Esophagus (tissue), 2 donors: Measurements from ENCODE around the gene GNAI1. TPM values are rescaled to one million over a fixed set of nuclear protein-coding genes. Genes with fewer than 3 reads are reported as not detected.

Experiments
- H3K27ac ChIP-seq, 2 donors: one replicate each; pipeline ENCODE4 v1.5.1; 2013; ENCODE audit warnings: low read depth in 2 of 2, mild to moderate bottlenecking in 2 of 2, inconsistent platforms in 1 of 2, low read length in 1 of 2, moderate library complexity in 1 of 2
- H3K27me3 ChIP-seq, 2 donors: one replicate each; pipeline ENCODE4 v1.6.1; 2013; ENCODE audit warnings: low read length in 2 of 2, control low read depth in 1 of 2, mild to moderate bottlenecking in 1 of 2; ENCODE audit not compliant: insufficient read depth in 2 of 2, control insufficient read depth in 1 of 2
- H3K36me3 ChIP-seq, 2 donors: one replicate each; pipeline ENCODE4 v1.6.1; 2013; ENCODE audit warnings: low read length in 1 of 2; ENCODE audit not compliant: control insufficient read depth in 2 of 2, insufficient read depth in 2 of 2
- H3K4me1 ChIP-seq, 2 donors: one replicate each; pipeline ENCODE4 v1.6.1; 2013; ENCODE audit warnings: low read length in 1 of 2; ENCODE audit not compliant: control insufficient read depth in 2 of 2, insufficient read depth in 2 of 2
- H3K4me3 ChIP-seq, 2 donors: one replicate each; pipeline ENCODE4 v1.5.1; 2013; ENCODE audit warnings: low read length in 2 of 2, mild to moderate bottlenecking in 2 of 2, low read depth in 1 of 2, moderate library complexity in 1 of 2
- H3K9me3 ChIP-seq, 2 donors: one replicate each; pipeline ENCODE4 v1.6.1; 2013; ENCODE audit warnings: mild to moderate bottlenecking in 2 of 2, low read depth in 1 of 2, low read length in 1 of 2, moderate library complexity in 1 of 2; ENCODE audit not compliant: control insufficient read depth in 2 of 2, insufficient read depth in 1 of 2
- WGBS, 2 donors: extraction: QIAGEN DNeasy Blood & Tissue Kit; methylation state at CpG; one replicate each; pipeline ENCODE4 v1.1.7; 2013; 5-methylcytosine and 5-hydroxymethylcytosine counted together
- polyA plus RNA-seq, 2 donors: library from polyadenylated mRNA; stranded (reverse); fragments of 200-250 nt; gene quantifications; one replicate each; pipeline ENCODE4 v1.2.3, GENCODE V29; 2013
- donor health status: healthy with polysubstance abuse.
- donor health status: Bipolar disorder and iron deficiency.

GNAI1 gene
- polyA plus RNA-seq, 2 donors = 6.2 to 18.8 TPM

- H3K27me3 ChIP-seq = no peaks in the 10 kb centered on the region
- no peak overlapping the region for H3K27ac ChIP-seq
- H3K9me3 ChIP-seq = no peaks in the 10 kb centered on the region
- H3K4me3 ChIP-seq = no peak overlapping the region
- H3K36me3 ChIP-seq = no peaks in the 10 kb centered on the region
- 72 to 78% methylated on average over 2 of the region's 2 CpGs for WGBS, 2 donors
- no peaks in the 10 kb centered on the region for H3K4me1 ChIP-seq
These were observed 2.8 kb upstream of the GNAI1 start for GRCh38 chr7:80131675-80132435.

GRCh38 chr7:80132594-80132993 is 2.0 kb upstream of the GNAI1 start:
- H3K9me3 ChIP-seq = no peaks in the 10 kb centered on the region
- H3K36me3 ChIP-seq = no peaks in the 10 kb centered on the region

GRCh38 chr7:80133361-80134114 is 1.1 kb upstream of the GNAI1 start:
- Histone ChIP-seq H3K27ac (peak overlapping the region; percentile 85 to 97), H3K9me3 (no peaks in the 10 kb centered on the region), H3K27me3 (no peaks in the 10 kb centered on the region), H3K4me3 (peak overlapping the region in 1 of 2 donors; percentile 59), H3K4me1 (no peaks in the 10 kb centered on the region), H3K36me3 (no peaks in the 10 kb centered on the region)
- WGBS, 2 donors = 45 to 46% methylated on average over 8 of the region's 8 CpGs

More at GRCh38 chr7:80132594-80132993, 2.0 kb upstream of the GNAI1 start:
- H3K27ac ChIP-seq = no peak overlapping the region
- WGBS, 2 donors = 68 to 75% methylated on average over 3 of the region's 3 CpGs
- no peak overlapping the region for H3K4me3 ChIP-seq
- H3K27me3 ChIP-seq = no peaks in the 10 kb centered on the region
- no peaks in the 10 kb centered on the region for H3K4me1 ChIP-seq

GRCh38 chr7:80134115-80134535 is 506 bp upstream of the GNAI1 start:
- H3K9me3 ChIP-seq = no peaks in the 10 kb centered on the region
- WGBS, 2 donors = 7% methylated on average over 12 of the region's 12 CpGs
- no peaks in the 10 kb centered on the region for H3K27me3 ChIP-seq
- H3K27ac ChIP-seq = peak overlapping the region; percentile 85 to 97
- peak overlapping the region; percentile 59 to 89 for H3K4me3 ChIP-seq
- no peaks in the 10 kb centered on the region for H3K36me3 ChIP-seq
- no peaks in the 10 kb centered on the region for H3K4me1 ChIP-seq

GRCh38 chr7:80135309-80136104 is 876 bp downstream of the GNAI1 start:
- whole genome bisulfite sequencing, 2 donors = 1 to 3% methylated on average over 57 to 58 of the region's 58 CpGs
- H3K4me1 ChIP-seq = no peaks in the 10 kb centered on the region
- H3K27me3 ChIP-seq = no peaks in the 10 kb centered on the region
- H3K36me3 ChIP-seq = no peaks in the 10 kb centered on the region
- no peaks in the 10 kb centered on the region for H3K9me3 ChIP-seq
- peak overlapping the region; percentile 59 to 89 for H3K4me3 ChIP-seq
- H3K27ac ChIP-seq = peak overlapping the region; percentile 85 to 97

GRCh38 chr7:80136261-80137055 is 1.8 kb downstream of the GNAI1 start:
- 25 to 27% methylated on average over 4 of the region's 4 CpGs for WGBS, 2 donors
- no peaks in the 10 kb centered on the region for H3K4me1 ChIP-seq
- H3K27ac ChIP-seq = peak overlapping the region in 1 of 2 donors; percentile 40
- H3K9me3 ChIP-seq = no peaks in the 10 kb centered on the region
- H3K4me3 ChIP-seq = peak overlapping the region in 1 of 2 donors; percentile 59
- H3K27me3 ChIP-seq = no peaks in the 10 kb centered on the region
- no peaks in the 10 kb centered on the region for H3K36me3 ChIP-seq

GRCh38 chr7:80137410-80137809 is 2.8 kb downstream of the GNAI1 start:
- Histone ChIP-seq H3K9me3 (no peaks in the 10 kb centered on the region), H3K4me3 (no peak overlapping the region), H3K27ac (no peak overlapping the region), H3K4me1 (no peaks in the 10 kb centered on the region), H3K27me3 (no peaks in the 10 kb centered on the region), H3K36me3 (no peaks in the 10 kb centered on the region)
- 88 to 91% methylated on average over 12 of the region's 12 CpGs for WGBS, 2 donors

GRCh38 chr7:80139236-80139635 is 4.6 kb downstream of the GNAI1 start:
- Histone ChIP-seq H3K4me3 (no peak overlapping the region), H3K36me3 (no peaks in the 10 kb centered on the region), H3K27me3 (no peaks in the 10 kb centered on the region), H3K4me1 (no peaks in the 10 kb centered on the region), H3K9me3 (no peaks in the 10 kb centered on the region), H3K27ac (peak overlapping the region in 1 of 2 donors; percentile 35)
- 22 to 24% methylated on average over 1 of the region's 1 CpG for WGBS, 2 donors

- H3K27ac ChIP-seq = no peak overlapping the region
- H3K4me1 ChIP-seq = no peaks in the 10 kb centered on the region
- H3K9me3 ChIP-seq = no peaks in the 10 kb centered on the region
- no peak overlapping the region for H3K4me3 ChIP-seq
- H3K36me3 ChIP-seq = no peaks in the 10 kb centered on the region
- WGBS, 2 donors = 55 to 70% methylated on average over 4 of the region's 4 CpGs
- no peaks in the 10 kb centered on the region for H3K27me3 ChIP-seq
These were observed 5.8 kb downstream of the GNAI1 start for GRCh38 chr7:80140388-80140787.
